T1000 (cell line): ENCODE data around the gene RPL36.
"Not testable (repeated sequence)": the region's sequence is repeated elsewhere in the genome, so short reads cannot be mapped to it uniquely, and the experiment has no call there.

Source experiments
- DNase-seq: peaks from one replicate; lab custom pipeline; 2025; ENCODE audit warnings: mixed read lengths; lab: John Stamatoyannopoulos, UW

RPL36 gene

DNA sequence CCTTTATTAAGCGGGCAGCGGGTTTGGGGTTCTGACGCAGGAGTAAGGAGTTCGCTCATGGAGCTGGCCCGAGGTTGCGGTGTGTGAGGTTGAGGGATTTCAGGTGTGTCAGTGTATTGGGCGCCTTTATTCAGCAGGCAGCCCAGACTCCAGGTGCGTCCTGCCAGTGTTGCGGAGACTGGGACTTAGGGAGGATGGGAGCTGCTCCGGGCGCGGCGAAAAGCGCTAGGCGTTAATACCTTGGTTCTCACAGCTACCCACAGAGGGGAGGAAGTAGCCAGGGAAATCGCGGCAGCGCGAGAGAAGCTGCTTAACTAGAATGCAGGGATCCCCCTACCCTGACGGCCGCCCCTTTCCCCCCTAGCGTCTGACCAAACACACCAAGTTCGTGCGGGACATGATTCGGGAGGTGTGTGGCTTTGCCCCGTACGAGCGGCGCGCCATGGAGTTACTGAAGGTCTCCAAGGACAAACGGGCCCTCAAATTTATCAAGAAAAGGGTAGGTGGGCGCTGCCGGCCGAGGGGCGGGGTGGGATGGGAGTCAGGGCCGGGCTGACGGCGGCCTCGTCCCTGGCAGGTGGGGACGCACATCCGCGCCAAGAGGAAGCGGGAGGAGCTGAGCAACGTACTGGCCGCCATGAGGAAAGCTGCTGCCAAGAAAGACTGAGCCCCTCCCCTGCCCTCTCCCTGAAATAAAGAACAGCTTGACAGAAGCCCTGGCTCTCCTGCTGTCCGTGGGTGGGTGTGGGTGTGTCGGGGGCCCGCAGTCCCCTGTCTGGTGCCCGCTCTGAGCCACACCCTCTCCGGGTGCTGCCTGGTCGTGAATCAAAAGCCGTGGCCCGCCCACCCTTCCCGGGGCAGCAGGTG is 1.1 kb downstream of the RPL36 start:
- no peak for DNase-seq

GRCh38 chr19:5691822-5692722 is 2.0 kb downstream of the RPL36 start:
- DNase-seq: no peak

DNA sequence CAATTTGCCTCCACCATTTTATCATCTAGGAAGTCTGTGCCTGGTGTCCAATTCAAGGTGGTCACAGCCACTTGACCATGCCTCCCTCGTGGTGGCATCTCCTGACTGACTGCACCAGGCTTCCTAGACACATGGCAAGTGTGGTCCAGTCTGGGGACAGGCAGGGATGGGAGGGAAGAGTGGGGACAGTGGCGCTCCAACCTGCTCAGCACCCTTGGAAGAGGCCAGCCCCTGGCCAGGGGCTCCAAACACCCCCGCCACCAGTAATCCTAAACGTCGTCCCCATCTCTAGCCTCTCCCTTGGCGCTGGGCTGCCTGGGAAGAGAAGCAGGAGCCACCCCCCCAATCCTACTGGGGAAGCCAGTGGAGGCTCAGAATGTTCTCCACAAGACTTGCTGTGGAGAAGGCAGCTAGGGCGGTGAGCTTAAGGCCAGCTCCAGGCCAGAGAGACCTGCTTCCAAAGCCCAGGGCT is 2.7 kb downstream of the RPL36 start:
- DNase-seq: no peak

DNA sequence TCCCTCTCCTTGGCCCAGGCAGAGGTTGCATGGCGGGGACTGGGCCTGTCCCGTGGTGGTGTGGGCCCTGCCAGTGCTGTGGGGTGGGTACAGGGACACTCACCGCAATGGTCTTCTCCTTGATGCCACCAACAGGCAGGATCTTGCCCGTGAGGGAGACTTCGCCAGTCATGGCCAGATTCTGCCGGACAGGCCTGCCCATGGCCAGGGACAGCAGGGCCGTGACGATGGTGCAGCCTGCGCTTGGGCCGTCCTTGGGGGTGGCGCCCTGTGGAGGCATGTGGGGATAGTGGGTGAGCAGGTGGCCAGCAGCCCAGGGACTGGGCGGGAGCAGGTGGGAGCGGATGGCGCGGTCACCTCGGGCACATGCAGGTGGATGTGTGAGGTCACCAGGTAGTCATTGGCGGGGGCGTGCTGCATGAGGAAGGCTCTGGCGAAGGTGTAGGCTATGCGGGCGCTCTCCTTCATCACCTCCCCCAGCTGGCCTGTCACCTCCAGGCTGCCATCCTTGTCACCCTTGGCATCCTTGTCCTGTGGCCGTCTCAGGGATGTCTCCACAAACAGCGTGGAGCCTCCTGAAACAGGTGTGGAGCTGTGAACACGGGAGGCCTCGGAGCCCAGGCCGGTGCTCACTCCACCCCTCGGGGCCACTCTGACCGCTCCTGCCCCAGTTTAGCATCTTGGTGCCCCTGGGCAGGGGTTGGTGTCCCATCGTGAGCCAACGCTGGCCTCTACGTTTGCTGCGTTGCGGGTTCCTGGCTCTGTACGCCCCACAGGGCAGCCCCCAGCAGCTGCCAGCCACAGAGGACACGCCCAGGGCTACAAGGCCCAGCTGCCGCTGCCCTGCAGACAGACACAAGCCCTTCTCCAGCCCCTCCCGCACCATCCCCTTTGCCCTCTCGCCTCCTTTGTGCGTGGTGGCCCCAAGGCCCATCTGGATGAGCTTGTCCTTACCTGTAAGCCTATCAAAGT is 3.4 kb downstream of the RPL36 start:
- no peak for DNase-seq

DNA sequence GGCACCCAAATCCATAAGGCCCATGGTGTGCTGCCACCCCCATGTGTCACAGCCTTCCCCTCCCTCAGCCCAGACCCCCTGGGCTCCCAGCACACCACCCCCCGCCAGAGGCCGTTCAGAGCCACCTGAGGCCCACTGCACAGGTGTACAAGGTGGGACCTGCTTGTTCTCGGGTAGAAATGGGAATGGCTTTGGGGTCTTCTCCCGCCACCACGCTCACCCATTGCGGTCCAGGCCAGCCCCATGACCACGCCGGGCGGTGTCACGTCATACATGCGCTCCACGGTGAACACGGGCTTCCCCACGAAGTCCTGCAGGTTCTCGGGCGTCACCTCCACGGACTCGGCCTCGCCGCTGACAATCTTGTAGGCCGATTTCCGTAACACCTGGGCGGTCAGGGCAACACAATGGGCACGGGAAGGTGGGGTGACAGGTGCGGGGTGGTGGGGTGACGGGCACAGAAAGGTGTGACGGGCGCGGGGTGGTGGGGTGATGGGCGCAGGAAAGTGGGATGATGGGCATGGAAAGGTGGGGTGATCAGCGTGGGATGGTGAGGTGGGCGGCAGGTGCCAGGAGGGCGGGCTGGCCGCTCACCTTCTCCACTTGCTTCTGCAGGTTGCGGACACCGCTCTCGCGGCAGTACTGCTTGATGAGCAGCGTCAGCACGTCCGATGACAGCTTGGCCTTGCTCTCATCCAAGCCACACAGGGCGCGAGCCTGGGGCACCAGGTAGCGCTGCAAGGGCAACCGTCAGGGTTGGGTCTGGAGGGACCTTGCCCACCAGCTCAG is 4.3 kb downstream of the RPL36 start:
- DNase-seq: no peak

GRCh38 chr19:5694956-5695648 is 5.0 kb downstream of the RPL36 start:
- no peak for DNase-seq

- no peak for DNase-seq
Measured at GRCh38 chr19:5695649-5696195, 5.6 kb downstream of the RPL36 start.

DNA sequence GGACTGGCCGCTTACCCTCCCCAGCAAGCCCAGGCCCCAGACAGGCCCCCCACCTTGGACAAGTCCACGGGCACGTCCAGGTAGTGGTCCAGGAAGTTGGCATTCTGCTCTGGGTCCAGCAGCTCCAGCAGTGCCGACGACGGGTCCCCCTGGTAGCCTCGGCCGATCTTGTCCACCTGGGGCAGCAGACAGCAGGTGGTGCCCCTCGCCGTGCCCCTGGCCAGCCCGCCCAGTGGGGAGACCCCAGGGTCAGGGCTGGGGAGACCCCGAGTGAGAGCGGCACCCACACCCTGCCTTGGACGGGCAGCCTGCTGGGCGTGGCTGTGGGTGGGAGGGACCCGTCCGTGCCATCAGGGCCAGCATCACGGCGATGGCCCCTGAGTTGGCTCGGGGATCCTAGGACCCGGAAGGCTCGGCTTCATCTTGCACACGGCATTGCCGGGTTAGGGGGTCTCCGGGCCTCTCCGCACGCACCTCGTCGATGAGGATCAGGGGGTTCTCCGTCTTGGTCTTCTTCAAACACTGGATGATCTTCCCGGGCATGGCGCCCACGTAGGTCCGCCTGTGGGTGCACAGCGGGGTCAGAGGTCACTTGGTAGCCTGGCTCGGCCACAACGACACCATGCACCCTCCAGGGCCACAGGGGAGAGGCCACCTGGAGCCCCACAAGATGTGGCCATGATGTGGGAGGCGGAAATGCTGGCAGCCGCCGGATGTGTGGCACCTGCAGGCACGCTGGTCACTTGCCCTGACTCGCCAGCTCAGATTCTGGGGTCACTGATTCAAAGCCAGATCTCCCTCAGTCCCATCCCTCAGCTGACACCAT is 6.3 kb downstream of the RPL36 start:
- DNase-seq: no peak

GRCh38 chr19:5697022-5697889 is 7.2 kb downstream of the RPL36 start:
- no peak for DNase-seq

DNA sequence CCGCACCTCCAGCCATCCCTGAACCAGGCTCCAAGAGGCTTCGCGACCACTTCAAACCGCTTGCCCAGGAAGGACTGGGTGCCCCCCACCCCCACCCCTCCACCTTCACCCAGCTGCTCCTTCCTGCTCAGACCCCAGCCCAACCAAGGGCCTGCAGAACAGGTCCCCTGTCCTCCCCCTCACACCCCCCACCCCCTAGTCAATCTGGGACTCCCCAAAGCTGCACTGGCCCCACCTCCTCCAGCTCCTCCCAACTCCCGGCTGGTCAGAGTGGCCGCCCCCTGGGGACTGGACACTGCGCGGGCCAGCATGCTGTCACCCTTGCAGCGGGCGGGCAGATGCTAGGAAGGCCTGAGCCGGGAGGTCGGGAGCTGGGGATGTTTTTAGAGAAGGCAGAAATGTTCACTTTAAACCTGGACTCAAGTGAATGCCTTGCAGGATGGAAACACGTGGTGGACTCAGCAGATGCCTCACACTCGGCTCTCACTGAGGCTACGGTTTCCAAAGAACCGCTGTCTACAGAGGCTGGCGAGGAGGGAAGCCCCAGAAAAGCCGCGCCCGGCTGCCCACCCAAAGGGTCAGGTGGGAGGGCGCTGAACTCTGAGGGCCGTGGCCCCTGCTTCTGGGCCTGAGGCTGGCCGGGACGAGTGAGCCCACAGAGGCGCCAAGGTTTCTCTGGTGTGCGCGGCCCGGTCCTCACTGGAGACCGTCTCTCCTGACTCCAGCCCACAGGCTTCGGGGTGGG is 8.0 kb downstream of the RPL36 start:
- no peak for DNase-seq

DNA sequence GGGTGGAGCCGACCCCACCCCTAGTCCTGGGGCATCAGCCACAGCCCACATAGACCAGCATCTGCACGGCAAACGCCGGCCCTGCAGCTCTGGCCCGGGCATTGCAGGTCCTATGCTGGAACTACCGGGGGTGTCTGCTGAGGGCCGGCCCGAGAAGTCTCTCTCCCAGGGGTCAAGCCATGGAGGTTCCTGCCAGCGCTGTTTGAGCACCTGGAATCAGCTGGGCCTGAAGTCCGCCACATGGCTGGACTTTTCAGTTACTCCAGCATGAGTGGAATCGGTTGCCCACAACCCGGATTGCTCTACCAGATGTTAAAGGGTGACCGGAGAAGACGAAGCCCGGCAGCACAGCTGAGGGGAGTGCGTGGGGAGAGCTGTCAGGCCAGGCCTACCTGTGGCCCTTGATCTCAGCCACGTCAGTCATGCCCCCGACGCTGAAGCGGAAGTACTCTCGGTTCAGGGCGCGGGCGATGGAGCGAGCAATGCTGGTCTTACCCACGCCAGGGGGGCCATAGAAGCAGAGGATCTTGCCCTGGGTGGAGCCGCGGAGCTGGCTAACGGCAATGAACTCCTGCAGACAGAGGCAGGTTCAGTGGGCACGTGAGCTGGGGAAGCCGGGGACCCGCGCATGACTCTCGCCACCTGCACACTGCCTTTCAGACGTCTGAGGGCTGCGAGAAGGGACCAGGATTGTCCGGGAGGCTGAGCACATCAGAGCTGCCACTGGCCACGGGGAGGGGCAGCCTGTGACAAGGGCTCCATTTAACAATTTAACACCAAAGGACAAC is 8.7 kb downstream of the RPL36 start:
- no peak for DNase-seq

GRCh38 chr19:5700455-5701092 is 10.5 kb downstream of the RPL36 start:
- DNase-seq: no peak

DNA sequence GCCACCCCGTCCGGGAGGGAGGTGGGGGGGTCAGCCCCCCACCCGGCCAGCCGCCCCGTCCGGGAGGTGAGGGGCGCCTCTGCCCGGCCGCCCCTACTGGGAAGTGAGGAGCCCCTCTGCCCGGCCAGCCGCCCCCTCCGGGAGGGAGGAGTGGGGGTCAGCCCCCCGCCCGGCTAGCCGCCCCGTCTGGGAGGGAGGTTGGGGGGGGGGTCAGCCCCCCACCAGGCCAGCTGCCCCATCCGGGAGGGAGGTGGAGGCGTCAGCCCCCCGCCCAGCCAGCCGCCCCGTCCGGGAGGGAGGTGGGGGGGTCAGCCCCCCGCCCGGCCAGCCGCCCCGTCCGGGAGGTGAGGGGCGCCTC is 11.9 kb downstream of the RPL36 start:
- DNase-seq: not testable (repeated sequence)

GRCh38 chr19:5703819-5704818 is 14.0 kb downstream of the RPL36 start:
- DNase-seq: no peak

DNA sequence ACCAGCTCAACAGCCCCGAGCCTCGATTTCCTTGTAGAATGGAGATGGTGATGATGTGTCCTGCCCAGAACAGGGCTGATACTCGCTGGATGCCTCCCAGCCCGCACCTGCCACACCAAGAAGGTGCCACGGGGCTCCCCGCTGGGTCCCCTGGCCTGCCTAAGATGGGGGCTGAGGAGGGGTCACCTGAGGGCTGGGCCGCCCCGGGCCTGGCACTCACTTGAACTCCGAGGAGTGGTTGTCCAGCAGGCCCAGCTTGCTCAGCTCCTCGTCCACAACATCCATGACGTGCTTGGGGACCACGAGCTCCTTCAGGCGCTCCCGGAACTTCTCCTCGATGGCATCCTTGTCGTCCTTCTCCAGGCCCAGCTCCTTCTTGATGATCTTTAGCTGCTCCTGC is 15.5 kb downstream of the RPL36 start:
- no peak for DNase-seq
